GM12875 (cell line): ENCODE measurements around the gene AKAP11.

Experiments
- H3K4me3 ChIP-seq: one replicate; pipeline ENCODE4 v1.5.1; 2011; ENCODE audit warnings: low read depth, low read length, control low read depth
- TF ChIP-seq, protein P1 (sequence below): IDR thresholded peaks from 2 replicates; pipeline ENCODE4 v1.5.1; 2011; ENCODE audit warnings: low read depth, mild to moderate bottlenecking, control low read depth, inconsistent platforms, low read length, moderate library complexity, borderline replicate concordance; ENCODE audit not compliant: insufficient read depth

AKAP11 gene

DNA sequence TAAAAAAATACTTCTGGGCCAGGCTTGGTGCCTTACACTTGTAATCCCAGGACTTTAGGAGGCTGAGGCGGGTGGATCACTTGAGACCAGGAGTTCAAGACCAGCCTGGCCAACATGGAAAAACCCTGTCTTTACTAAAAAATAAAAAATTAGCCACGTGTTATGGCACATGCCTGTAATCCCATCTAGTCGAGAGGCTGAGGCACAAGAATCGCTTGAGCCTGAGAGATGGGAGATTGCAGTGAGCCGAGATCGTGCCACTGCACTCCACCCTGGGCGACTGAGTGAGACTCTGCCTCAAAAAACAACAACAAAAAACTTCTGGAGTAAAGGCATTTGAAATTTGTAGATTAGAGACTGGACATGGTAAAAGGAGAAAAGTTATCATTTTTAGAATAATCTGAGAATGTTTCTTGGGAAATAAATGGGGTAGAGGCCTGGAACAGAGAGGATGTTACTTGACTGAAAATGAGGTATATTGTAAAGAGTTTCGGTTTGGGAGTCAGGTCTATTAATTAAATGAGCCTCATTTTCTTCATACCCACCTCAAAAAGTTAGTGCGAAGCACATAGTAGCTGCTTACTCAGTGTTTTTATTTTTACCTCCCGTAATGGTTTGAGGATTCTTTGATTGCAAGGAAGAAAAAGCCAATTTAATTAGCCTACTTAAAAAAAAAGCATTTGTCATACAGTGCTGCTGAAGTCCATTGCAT, 2.6 kb downstream of the AKAP11 start:
- TF ChIP-seq, protein P1, sequence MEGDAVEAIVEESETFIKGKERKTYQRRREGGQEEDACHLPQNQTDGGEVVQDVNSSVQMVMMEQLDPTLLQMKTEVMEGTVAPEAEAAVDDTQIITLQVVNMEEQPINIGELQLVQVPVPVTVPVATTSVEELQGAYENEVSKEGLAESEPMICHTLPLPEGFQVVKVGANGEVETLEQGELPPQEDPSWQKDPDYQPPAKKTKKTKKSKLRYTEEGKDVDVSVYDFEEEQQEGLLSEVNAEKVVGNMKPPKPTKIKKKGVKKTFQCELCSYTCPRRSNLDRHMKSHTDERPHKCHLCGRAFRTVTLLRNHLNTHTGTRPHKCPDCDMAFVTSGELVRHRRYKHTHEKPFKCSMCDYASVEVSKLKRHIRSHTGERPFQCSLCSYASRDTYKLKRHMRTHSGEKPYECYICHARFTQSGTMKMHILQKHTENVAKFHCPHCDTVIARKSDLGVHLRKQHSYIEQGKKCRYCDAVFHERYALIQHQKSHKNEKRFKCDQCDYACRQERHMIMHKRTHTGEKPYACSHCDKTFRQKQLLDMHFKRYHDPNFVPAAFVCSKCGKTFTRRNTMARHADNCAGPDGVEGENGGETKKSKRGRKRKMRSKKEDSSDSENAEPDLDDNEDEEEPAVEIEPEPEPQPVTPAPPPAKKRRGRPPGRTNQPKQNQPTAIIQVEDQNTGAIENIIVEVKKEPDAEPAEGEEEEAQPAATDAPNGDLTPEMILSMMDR: no peak
- peak overlapping the region; percentile 51 for H3K4me3 ChIP-seq

DNA sequence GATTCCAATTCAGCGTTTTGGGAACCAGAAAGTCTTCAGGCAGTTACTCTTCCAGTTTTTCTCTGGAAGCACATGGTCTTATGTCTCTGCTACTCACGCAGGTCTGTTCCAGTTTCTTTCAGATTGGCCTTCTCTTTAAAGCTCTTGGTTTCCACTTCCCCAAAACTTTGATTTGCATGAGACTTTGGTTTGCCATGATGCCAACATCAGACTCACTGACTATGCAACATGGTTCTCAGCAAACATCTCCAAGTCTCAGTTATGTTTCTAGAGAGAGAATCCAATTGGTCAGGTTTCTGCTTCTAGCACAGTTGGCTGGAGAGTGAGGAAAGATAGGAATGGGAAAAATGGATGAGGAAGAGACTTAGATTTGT, 3.1 kb downstream of the AKAP11 start:
- H3K4me3 ChIP-seq: peak overlapping the region; percentile 51
- TF ChIP-seq, protein P1: no peak

DNA sequence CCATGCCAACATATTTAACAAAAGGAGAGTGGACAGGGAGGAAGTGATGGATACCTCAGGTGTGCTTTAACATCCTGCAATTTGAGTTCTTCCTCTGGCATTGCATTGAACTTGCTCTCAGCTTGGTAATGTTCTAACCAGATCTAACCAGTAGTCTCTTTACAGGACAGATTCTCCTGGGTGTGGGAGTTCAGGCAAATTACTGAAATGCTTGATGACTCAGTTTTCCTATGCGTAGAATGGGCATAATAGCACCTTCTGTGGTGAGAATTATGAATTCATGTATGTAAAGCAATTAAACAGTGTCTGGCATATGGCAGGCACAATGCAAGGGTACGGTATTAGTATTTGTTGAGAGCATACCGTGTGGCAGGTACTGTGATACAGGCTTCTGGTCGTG, 3.6 kb downstream of the AKAP11 start:
- H3K4me3 ChIP-seq: peak overlapping the region; percentile 38
- TF ChIP-seq, protein P1: no peak

DNA sequence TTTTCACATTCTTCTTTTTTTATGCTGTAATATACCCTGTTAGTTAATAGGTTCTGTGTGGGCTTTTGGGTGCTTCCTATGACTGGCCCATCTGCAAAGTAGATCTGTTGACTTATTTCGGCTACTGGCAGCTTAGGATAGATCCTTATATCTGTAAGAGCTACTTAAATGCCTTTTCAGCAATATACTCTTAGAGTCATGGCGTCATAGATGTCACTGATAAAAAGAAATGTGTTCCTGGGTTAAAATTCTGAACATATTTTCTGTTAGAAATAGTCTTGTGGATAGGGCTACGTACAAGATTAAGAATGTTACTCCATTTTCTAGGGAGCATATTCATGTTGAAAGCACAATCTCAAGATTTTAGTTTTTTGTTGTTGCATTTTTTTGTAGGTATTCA, 4.7 kb downstream of the AKAP11 start:
- no peak overlapping the region for H3K4me3 ChIP-seq
- TF ChIP-seq, protein P1: no peak

DNA sequence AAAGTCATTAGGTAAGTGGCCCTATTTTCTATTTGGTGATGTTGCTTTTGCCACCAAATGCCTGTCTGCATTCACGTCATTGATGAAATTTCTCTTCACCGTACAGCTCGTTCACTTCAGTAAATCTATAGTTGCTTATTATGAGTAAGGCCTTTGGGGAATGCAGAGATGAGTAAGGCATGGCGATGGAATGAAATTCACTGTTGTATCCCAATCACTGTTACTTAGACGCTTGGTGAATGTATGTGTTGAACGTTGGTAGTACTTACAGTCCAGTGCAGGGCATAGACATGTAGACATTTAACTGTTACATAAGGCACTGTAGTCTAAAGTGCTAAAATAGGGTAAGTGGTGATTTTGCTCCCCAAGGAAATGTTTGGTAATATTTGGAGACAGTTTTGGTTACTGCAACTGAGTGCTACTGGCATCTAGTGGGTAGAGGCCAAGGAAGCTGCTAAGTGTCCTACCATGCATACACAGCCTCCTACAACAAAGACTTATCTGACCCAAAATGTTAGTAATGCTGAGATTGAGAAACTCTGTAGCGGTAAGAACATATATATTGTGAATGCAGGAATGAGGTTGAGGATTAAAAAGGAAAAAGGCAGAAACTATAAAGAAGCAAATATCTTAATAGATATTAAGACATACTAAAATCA, 5.8 kb downstream of the AKAP11 start:
- no peak overlapping the region for H3K4me3 ChIP-seq
- TF ChIP-seq, protein P1: no peak

DNA sequence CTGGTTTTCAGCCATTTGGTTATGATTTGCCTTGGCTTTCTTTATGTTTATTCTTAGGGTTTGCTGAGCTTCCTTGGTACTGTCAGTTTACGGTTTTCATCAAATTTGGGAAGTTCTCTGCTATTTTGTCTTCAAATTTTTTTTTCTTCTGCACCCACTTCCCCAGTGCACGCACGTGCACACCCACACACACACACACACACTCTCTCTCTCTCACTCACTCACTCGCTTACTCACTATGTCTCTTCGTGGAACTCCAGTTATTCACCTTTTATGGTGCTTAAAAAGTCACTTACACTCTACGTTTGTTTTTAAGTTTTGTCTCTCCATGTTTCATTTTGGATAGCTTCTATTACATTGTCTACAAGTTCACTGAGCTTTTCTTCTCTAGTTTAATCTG, 7.1 kb downstream of the AKAP11 start:
- TF ChIP-seq, protein P1: no peak
- H3K4me3 ChIP-seq: peak overlapping the region; percentile 5

DNA sequence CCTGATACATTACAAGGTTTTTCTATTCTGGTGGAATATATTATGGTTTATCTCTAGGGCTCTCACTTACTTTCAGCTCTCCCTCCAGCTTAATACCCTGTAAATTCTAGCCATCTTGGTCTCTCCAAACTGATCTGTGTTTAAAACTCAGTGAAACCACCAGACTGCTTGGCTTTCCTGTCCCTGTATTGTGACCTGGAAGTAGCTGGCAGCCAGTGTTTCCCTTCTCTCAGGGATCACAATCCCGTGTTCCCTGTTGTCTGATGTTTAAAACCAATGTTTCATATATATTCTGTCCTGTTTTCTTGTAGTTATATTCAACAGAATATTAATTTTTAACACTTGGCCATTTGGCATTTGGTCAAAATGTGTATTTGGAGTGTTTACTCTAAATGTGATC, 8.0 kb downstream of the AKAP11 start:
- no peak overlapping the region for H3K4me3 ChIP-seq
- TF ChIP-seq, protein P1: no peak
